OCI-LY1 (cell line): ENCODE measurements around the gene TIMM21.

Experiments used
- H2AFZ ChIP-seq: fragments of 200-600 bp; sonication (generic), shearing (Covaris generic); 2 replicates; pipeline ENCODE4 v1.6.0; 2014; ENCODE audit warnings: antibody characterized with exemption, mild to moderate bottlenecking, low read length
- H3F3A ChIP-seq: fragments of 200-600 bp; sonication (generic), shearing (Covaris generic); 2 replicates; pipeline ENCODE4 v1.6.0; 2014; ENCODE audit warnings: mild to moderate bottlenecking, antibody characterized with exemption, low read length, moderate library complexity; ENCODE audit not compliant: insufficient read depth
- H3K27ac ChIP-seq: fragments of 200-600 bp; sonication (generic); 2 replicates; pipeline ENCODE4 v1.5.1; 2014; ENCODE audit warnings: low read length, mixed run types, mild to moderate bottlenecking, low read depth; ENCODE audit not compliant: poor library complexity, severe bottlenecking
- H3K27me3 ChIP-seq: fragments of 200-600 bp; sonication (generic); 2 replicates; pipeline ENCODE4 v1.6.0; 2014; ENCODE audit warnings: antibody characterized with exemption, mild to moderate bottlenecking, low read length, moderate library complexity; ENCODE audit not compliant: insufficient read depth
- H3K36me3 ChIP-seq: fragments of 200-600 bp; sonication (generic); 2 replicates; pipeline ENCODE4 v1.6.1; 2014; ENCODE audit warnings: mild to moderate bottlenecking, antibody characterized with exemption, low read length, moderate library complexity, mixed read lengths; ENCODE audit not compliant: insufficient read depth
- H3K4me1 ChIP-seq: fragments of 200-600 bp; sonication (generic); 2 replicates; pipeline ENCODE4 v1.5.1; 2014; ENCODE audit warnings: mild to moderate bottlenecking, low read length, moderate library complexity; ENCODE audit not compliant: insufficient read depth, severe bottlenecking
- H3K4me2 ChIP-seq: fragments of 200-600 bp; sonication (generic), shearing (Covaris generic); 2 replicates; pipeline ENCODE4 v1.6.1; 2014; ENCODE audit warnings: low read length
- H3K4me3 ChIP-seq: fragments of 200-600 bp; sonication (generic); 2 replicates; pipeline ENCODE4 v1.5.1; 2014; ENCODE audit warnings: low read length, low read depth, mild to moderate bottlenecking, mixed read lengths; ENCODE audit not compliant: poor library complexity, severe bottlenecking
- H3K79me2 ChIP-seq: fragments of 200-600 bp; shearing (Covaris generic); 2 replicates; pipeline ENCODE4 v1.6.1; 2016; ENCODE audit warnings: mixed run types, low read length, mixed read lengths; ENCODE audit not compliant: insufficient read depth
- H3K9ac ChIP-seq: fragments of 200-600 bp; sonication (generic), shearing (Covaris generic); 2 replicates; pipeline ENCODE4 v1.6.1; 2014; ENCODE audit warnings: mild to moderate bottlenecking, low read length, mixed read lengths
- H3K9me2 ChIP-seq: fragments of 200-600 bp; sonication (generic), shearing (Covaris generic); 2 replicates; pipeline ENCODE4 v1.6.1; 2014; ENCODE audit warnings: low read depth, mild to moderate bottlenecking, low read length, mixed read lengths
- H3K9me3 ChIP-seq: fragments of 200-600 bp; shearing (Covaris generic); 2 replicates; pipeline ENCODE4 v1.6.1; 2014; ENCODE audit warnings: low read length, mixed read lengths
- H4K20me1 ChIP-seq: fragments of 200-600 bp; sonication (generic), shearing (Covaris generic); 2 replicates; pipeline ENCODE4 v1.6.0; 2016; ENCODE audit warnings: mild to moderate bottlenecking, low read length; ENCODE audit not compliant: insufficient read depth
- CTCF ChIP-seq: fragments of 200-600 bp; sonication (generic), shearing (Covaris generic); IDR thresholded peaks from 2 replicates; pipeline ENCODE4 v1.5.1; 2017; ENCODE audit warnings: mild to moderate bottlenecking, antibody characterized with exemption, low read length, moderate library complexity, mixed read lengths
- EZH2 ChIP-seq: fragments of 200-600 bp; sonication (generic), shearing (Covaris generic); IDR thresholded peaks from 2 replicates; pipeline ENCODE4 v1.8.0; 2017; ENCODE audit warnings: borderline replicate concordance, mixed run types, mild to moderate bottlenecking, antibody characterized with exemption, low read length, moderate library complexity, mixed read lengths

Gene TIMM21

GRCh38 chr18:74186661-74187060 is 38.3 kb downstream of the TIMM21 start:
- Histone ChIP-seq H3K27me3 (0 out of 2 replicates have a peak, but pooled peaks cover 3% of the 10 kb centered on the region), H3K9ac (no peak overlapping the region), H3K9me2 (no peaks in the 10 kb centered on the region), H3K4me2 (no peak overlapping the region), H2AFZ (no peak overlapping the region), H3K36me3 (no peaks in the 10 kb centered on the region), H3K9me3 (no peaks in the 10 kb centered on the region), H3K4me3 (no peak overlapping the region), H3K27ac (no peak overlapping the region), H3F3A (no peaks in the 10 kb centered on the region), H4K20me1 (no peaks in the 10 kb centered on the region), H3K4me1 (no peaks in the 10 kb centered on the region), H3K79me2 (no peaks in the 10 kb centered on the region)
- TF ChIP-seq EZH2, result no peak
- TF ChIP-seq CTCF, result no peak

GRCh38 chr18:74190086-74190485 is 41.8 kb downstream of the TIMM21 start:
- Histone ChIP-seq H3K4me1 (no peaks in the 10 kb centered on the region), H3K9ac (no peak overlapping the region), H3K36me3 (no peaks in the 10 kb centered on the region), H4K20me1 (no peaks in the 10 kb centered on the region), H3K79me2 (no peaks in the 10 kb centered on the region), H3F3A (no peaks in the 10 kb centered on the region), H3K4me3 (no peak overlapping the region), H3K9me2 (no peaks in the 10 kb centered on the region), H3K27me3 (0 out of 2 replicates have a peak, but pooled peaks cover 3% of the 10 kb centered on the region), H3K27ac (no peak overlapping the region), H2AFZ (no peak overlapping the region), H3K9me3 (no peaks in the 10 kb centered on the region), H3K4me2 (no peak overlapping the region)
- TF ChIP-seq EZH2 (no peak), CTCF (no peak)

GRCh38 chr18:74191577-74191976 is 43.3 kb downstream of the TIMM21 start:
- no peaks in the 10 kb centered on the region for H3K36me3 ChIP-seq
- 0 out of 2 replicates have a peak, but pooled peaks cover 2% of the 10 kb centered on the region for H3K27me3 ChIP-seq
- no peaks in the 10 kb centered on the region for H3K9me2 ChIP-seq
- no peaks in the 10 kb centered on the region for H3K79me2 ChIP-seq
- H3K4me2 ChIP-seq, result no peak overlapping the region
- H3K9ac ChIP-seq, result no peak overlapping the region
- H4K20me1 ChIP-seq, result no peaks in the 10 kb centered on the region
- no peak overlapping the region for H2AFZ ChIP-seq
- TF ChIP-seq CTCF, result no peak
- no peak for TF ChIP-seq EZH2
- H3K4me3 ChIP-seq, result no peak overlapping the region
- no peaks in the 10 kb centered on the region for H3F3A ChIP-seq
- no peaks in the 10 kb centered on the region for H3K9me3 ChIP-seq
- no peaks in the 10 kb centered on the region for H3K4me1 ChIP-seq
- H3K27ac ChIP-seq, result no peak overlapping the region
